ENCODE measurements around the gene NR3C2. TPM values are rescaled to one million over a fixed set of nuclear protein-coding genes. Genes with fewer than 3 reads are reported as not detected.

Gene NR3C2
- polyA plus RNA-seq, 1 donor from 2014 or later, result 0.06 TPM

DNA sequence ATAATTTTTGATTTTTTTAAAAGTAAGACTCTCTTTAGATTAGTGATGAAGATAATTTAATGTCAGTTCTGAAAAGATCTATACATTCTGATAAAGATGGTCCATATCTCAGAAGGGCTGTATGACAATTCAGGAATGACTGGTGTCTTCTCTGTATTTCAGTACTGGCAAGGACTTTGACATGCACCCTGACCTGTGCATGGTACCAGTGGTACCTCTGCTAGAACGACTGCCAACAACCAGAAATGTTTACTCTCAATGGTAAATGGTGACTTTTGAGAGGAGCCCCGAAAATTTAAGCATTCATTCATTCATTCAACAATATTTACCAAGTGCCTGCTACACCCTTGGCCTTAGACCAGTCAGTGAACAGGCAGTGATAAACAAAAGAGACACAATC lies 4.8 kb downstream of the NR3C2 start:
- H3K36me3 ChIP-seq (ENCODE audit: insufficient read depth, low read length), result no peaks in the 10 kb centered on the region
- H2AFZ ChIP-seq (ENCODE audit: low read depth, low read length), result no peak overlapping the region
- H3K9me3 ChIP-seq (ENCODE audit: low read length), result no peaks in the 10 kb centered on the region
- H3K27ac ChIP-seq (ENCODE audit: low read length), result no peak overlapping the region
- H3F3A ChIP-seq (ENCODE audit: insufficient read depth, low read length, poor library complexity, severe bottlenecking), result no peaks in the 10 kb centered on the region
- no peak overlapping the region for H3K4me2 ChIP-seq (ENCODE audit: low read length)
- peaks cover 35% of the 10 kb centered on the region for H3K27me3 ChIP-seq (ENCODE audit: insufficient read depth, low read depth, low read length)
- no peaks in the 10 kb centered on the region for H4K20me1 ChIP-seq (ENCODE audit: insufficient read depth)
- no peak overlapping the region for H3K9ac ChIP-seq (ENCODE audit: low read length)
- H3K9me2 ChIP-seq (ENCODE audit: insufficient read depth, low read length), result no peaks in the 10 kb centered on the region
- no peak overlapping the region for H3K4me3 ChIP-seq (ENCODE audit: low read length)
- TF ChIP-seq, protein P1, sequence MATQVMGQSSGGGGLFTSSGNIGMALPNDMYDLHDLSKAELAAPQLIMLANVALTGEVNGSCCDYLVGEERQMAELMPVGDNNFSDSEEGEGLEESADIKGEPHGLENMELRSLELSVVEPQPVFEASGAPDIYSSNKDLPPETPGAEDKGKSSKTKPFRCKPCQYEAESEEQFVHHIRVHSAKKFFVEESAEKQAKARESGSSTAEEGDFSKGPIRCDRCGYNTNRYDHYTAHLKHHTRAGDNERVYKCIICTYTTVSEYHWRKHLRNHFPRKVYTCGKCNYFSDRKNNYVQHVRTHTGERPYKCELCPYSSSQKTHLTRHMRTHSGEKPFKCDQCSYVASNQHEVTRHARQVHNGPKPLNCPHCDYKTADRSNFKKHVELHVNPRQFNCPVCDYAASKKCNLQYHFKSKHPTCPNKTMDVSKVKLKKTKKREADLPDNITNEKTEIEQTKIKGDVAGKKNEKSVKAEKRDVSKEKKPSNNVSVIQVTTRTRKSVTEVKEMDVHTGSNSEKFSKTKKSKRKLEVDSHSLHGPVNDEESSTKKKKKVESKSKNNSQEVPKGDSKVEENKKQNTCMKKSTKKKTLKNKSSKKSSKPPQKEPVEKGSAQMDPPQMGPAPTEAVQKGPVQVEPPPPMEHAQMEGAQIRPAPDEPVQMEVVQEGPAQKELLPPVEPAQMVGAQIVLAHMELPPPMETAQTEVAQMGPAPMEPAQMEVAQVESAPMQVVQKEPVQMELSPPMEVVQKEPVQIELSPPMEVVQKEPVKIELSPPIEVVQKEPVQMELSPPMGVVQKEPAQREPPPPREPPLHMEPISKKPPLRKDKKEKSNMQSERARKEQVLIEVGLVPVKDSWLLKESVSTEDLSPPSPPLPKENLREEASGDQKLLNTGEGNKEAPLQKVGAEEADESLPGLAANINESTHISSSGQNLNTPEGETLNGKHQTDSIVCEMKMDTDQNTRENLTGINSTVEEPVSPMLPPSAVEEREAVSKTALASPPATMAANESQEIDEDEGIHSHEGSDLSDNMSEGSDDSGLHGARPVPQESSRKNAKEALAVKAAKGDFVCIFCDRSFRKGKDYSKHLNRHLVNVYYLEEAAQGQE (IDR thresholded peaks at IDR 0.05; ENCODE audit: borderline replicate concordance), result no peak
- TF ChIP-seq EP300 (conservative IDR thresholded peaks at IDR 0.05; ENCODE audit: poor library complexity, severe bottlenecking) (no peak), MXI1 (conservative IDR thresholded peaks at IDR 0.05; ENCODE audit: poor library complexity, severe bottlenecking) (no peak), TAF1 (IDR thresholded peaks at IDR 0.05; ENCODE audit: low read depth) (no peak), RAD21 (conservative IDR thresholded peaks at IDR 0.05) (no peak), POLR2AphosphoS5 (IDR thresholded peaks at IDR 0.05) (no peak), SMC3 (conservative IDR thresholded peaks at IDR 0.05; ENCODE audit: poor library complexity) (no peak), EZH2 (IDR thresholded peaks at IDR 0.05; ENCODE audit: borderline replicate concordance, insufficient read depth, low read length, poor library complexity, severe bottlenecking) (no peak)
- TF ChIP-seq, protein P2, sequence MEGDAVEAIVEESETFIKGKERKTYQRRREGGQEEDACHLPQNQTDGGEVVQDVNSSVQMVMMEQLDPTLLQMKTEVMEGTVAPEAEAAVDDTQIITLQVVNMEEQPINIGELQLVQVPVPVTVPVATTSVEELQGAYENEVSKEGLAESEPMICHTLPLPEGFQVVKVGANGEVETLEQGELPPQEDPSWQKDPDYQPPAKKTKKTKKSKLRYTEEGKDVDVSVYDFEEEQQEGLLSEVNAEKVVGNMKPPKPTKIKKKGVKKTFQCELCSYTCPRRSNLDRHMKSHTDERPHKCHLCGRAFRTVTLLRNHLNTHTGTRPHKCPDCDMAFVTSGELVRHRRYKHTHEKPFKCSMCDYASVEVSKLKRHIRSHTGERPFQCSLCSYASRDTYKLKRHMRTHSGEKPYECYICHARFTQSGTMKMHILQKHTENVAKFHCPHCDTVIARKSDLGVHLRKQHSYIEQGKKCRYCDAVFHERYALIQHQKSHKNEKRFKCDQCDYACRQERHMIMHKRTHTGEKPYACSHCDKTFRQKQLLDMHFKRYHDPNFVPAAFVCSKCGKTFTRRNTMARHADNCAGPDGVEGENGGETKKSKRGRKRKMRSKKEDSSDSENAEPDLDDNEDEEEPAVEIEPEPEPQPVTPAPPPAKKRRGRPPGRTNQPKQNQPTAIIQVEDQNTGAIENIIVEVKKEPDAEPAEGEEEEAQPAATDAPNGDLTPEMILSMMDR (IDR thresholded peaks at IDR 0.05; ENCODE audit: poor library complexity, severe bottlenecking), result no peak
- H3K79me2 ChIP-seq (replicated peaks; ENCODE audit: insufficient read depth, low read length), result no peaks in the 10 kb centered on the region

- no peak overlapping the region for H3K27ac ChIP-seq (ENCODE audit: low read length)
- H4K20me1 ChIP-seq (ENCODE audit: insufficient read depth), result no peaks in the 10 kb centered on the region
- no peak overlapping the region for H3K4me2 ChIP-seq (ENCODE audit: low read length)
- H3K9me3 ChIP-seq (ENCODE audit: low read length), result no peaks in the 10 kb centered on the region
- H3F3A ChIP-seq (ENCODE audit: insufficient read depth, low read length, poor library complexity, severe bottlenecking), result no peaks in the 10 kb centered on the region
- no peak overlapping the region for H3K9ac ChIP-seq (ENCODE audit: low read length)
- H3K4me3 ChIP-seq (ENCODE audit: low read length), result no peak overlapping the region
- H3K36me3 ChIP-seq (ENCODE audit: insufficient read depth, low read length), result no peaks in the 10 kb centered on the region
- TF ChIP-seq SMC3 (conservative IDR thresholded peaks at IDR 0.05; ENCODE audit: poor library complexity), result no peak
- H3K9me2 ChIP-seq (ENCODE audit: insufficient read depth, low read length), result no peaks in the 10 kb centered on the region
- no peak overlapping the region for H2AFZ ChIP-seq (ENCODE audit: low read depth, low read length)
- no peaks in the 10 kb centered on the region for H3K79me2 ChIP-seq (replicated peaks; ENCODE audit: insufficient read depth, low read length)
- H3K27me3 ChIP-seq (ENCODE audit: insufficient read depth, low read depth, low read length), result peaks cover 26% of the 10 kb centered on the region
Measured at GRCh38 chr4:148436512-148436911, 5.7 kb downstream of the NR3C2 start.

Data from neural cell (in vitro differentiated cells).